ENCODE data around the gene TMEM252.

The TMEM252 gene

DNA sequence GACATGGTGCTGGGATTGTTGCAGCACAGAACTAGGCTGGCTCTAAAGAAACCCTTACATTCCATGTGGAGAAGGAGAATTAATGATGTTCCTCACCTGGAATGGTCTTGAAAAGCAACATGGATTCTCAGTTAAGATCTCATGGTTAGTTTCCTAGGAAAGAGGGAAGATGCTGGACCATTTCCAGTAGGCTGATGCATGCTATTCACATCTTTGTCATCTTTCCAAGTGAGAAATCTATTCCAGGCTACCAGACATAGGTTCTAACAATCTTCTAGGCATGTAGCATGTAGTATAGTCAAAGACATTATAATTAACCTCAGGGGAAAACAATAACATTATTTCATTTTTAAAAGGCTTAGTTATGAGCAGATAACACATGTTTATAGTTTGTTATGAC lies 44.3 kb downstream of the TMEM252 start:
- FAIRE-seq: no peak

DNA sequence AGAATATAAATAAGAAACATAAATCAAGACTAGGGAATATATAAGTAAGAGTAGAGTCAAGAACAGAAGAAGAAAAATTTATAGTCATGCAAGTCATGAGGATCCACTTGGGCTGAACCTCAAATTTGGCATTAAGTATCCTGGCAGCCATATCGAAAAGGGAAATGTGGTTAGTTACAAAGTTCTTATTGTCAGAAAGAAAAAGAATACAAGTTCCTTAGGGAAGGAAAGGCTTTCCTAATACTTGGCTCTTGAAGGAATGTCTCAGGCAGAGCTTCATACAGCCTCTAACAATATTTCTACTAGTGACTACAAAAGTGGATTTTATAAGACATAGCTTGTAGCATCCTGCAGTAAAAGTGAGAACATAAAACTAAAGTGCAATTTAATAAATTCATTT lies 45.4 kb downstream of the TMEM252 start:
- no peak for FAIRE-seq

DNA sequence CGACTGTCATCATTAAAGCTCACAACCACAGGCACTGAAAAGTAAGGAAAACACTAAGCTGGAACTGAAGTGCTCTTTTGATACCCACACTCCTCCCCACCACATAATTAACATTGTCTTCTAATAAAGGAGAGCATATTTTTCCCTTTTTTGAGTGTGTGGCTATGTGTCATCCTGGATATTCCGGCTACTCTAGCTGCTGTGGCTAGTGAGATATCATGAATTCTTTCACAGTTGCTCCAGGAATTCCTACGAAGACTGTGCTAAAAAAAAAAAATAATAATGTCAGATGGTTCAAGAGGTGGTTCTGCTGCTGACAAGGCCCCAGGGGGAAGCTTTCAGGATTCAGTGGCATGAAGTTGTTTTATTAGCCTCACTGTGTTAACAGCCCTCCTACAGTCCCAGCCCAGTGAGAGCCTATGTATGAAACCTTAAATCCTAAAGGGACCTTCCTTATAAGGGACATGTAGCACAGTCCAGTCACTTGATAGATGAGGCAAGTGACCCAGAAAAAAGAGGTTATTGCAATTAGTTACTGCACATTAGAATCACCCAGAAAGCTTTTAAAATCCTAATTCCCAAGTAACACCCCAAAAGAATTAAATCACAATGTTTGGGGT lies 46.6 kb downstream of the TMEM252 start:
- FAIRE-seq: no peak

DNA sequence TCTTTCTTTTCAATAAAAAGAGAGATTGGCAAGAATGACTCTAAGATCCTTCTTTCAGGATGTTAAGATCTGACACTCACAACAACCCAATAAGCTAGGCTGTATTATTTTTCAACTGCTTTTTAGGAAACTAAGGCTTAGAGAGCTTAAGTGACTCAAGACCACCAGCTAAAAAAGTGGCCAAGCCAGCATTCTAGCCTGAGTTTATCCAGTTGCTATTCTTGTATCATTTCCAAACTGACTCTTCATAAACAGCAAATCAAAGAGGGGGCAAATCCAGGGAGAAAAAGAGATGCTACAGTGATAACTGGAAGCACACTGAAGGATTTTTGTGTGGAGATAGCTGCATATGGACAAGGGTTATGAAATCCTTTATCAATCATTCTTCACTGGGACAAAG lies 47.1 kb downstream of the TMEM252 start:
- FAIRE-seq: no peak

- FAIRE-seq: no peak
Observed at GRCh38 chr9:68492806-68493205, 47.9 kb downstream of the TMEM252 start.

- no peak for FAIRE-seq
Observed at GRCh38 chr9:68489646-68490045, 51.0 kb downstream of the TMEM252 start.

DNA sequence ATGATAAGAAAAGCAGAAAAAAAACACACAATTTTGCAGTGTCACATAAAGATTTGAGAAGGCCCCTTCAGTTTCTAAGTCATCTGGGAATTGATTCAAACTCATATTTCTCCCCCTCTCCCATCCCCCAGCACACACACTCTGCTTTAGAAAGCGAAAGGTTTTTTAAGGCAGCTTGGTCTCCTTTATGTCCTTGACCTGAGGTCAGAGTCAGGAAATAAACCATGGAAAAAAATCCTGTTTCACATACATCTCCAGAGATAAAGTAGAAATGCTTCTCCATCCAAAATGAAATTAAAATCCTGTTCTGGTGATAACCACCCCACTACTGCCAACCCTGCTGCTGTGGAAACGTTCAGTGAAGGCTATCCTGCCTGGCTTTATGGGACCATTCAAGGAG lies 52.6 kb downstream of the TMEM252 start:
- FAIRE-seq: no peak

Measured in islet of Langerhans (tissue), 1 donor.